HG03159 (cell line): Measurements from ENCODE around the gene CCDC15.
"Not testable (repeated sequence)": the region's sequence is repeated elsewhere in the genome, so short reads cannot be mapped to it uniquely, and the experiment has no call there.

Experiments
- ATAC-seq: cut with Tn5 transposase; IDR thresholded peaks from one replicate; pipeline ENCODE4 v1.9.1; 2021; ENCODE audit warnings: mild to moderate bottlenecking, moderate library complexity; ENCODE audit not compliant: unreplicated experiment

Gene CCDC15

DNA sequence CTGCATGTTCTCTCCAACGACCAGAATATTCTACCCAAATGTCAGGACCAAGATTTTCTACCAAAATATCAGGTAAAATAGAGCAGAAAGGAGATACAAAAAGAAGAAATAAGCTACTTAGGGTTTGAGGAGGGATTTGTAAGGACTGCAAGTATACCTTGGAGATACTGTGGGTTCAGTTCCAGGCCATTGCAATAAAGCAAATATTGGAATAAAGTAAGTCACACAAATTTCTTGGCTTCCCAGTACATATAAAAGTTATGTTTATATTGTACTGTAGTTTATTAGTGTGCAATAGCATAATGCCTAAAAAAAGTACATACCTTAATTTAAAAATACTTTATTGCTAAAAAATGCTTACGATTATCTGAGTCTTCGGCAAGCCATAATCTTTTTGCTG lies 34.1 kb downstream of the CCDC15 start:
- ATAC-seq, result no peak

DNA sequence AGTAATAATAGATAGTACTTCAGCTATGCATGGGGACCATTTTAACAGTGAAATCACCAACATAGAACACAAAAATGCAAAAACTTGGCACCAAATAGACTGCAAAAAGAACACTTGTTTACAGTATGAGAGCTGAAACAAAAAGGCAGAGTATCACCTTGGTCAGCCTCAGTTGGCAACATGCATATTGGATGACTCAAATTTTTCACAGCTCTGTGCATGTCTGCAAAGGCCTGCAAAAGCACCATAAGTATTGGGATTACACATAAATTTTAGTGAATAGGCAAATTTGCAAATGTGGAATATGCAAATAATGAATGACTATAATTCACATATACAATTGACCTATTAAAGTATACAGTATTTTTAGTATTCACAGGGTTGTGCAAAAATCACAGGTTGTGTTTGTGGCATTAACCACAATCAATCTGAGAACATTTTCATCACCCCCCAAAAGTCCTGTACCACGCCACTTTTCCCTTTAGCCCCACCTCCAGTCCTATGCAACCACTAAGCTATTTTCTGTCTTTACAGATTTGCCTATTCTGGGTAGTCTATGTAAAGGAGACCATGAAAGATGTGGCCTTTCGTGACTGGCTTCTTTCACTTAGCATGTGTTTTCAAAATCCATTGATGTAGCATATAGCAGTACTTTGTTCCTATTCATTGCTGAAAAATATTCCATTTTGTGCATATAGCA lies 47.2 kb downstream of the CCDC15 start:
- ATAC-seq, result no peak

DNA sequence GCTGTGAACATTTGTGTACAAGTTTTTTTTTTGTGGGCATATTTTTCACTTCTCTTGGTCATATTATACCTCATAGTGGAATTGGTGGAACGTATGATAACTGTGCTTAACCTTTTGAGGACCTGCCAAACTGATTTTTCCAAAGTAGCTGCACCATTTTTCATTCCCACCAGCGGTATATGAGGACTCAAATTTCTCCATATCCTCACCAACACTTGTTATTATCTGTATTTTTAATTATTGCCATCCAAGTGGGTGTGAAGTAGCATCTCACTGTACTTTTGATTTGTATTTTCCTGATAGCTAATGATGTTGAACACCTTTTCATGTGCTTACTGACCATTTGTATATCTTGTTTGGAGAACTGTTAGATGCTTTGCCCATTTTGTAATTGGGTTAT lies 47.8 kb downstream of the CCDC15 start:
- ATAC-seq, result no peak

DNA sequence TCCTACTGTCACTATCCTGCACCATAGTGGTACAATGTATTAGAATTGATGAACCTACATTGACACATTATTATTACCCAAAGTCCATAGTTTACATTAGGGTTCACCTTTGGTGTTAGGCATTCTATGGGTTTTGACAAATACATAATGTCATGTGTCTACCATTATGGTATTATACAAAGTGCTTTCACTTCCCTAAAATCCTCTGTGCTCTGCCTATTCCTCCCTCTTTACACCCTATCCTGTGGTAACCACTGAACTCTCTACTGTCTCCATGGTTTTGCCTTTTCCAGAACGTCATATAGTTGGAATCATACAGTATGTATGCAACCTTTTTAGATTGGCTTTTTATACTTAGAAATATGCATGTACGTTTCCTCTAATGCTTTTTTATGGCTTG lies 51.5 kb downstream of the CCDC15 start:
- no peak for ATAC-seq

DNA sequence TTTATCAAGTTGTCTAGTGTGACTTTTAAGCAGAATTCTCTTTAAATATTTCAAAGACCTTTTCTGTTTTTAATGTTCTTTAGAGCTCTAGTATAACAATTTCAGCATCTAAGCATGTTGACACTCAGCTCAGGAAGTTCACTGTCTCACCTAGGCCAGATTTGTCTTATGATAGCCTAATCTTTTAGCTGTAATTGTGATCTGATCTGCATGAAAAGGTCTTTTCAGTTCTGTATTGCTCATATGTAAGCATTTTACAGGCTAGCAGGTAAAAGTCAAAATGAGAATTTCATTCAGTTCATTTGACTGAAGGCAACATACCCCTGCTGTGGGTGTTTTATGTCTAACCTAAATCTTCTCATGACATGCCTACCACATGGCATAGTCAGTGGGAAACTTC lies 62.4 kb downstream of the CCDC15 start:
- no peak for ATAC-seq

DNA sequence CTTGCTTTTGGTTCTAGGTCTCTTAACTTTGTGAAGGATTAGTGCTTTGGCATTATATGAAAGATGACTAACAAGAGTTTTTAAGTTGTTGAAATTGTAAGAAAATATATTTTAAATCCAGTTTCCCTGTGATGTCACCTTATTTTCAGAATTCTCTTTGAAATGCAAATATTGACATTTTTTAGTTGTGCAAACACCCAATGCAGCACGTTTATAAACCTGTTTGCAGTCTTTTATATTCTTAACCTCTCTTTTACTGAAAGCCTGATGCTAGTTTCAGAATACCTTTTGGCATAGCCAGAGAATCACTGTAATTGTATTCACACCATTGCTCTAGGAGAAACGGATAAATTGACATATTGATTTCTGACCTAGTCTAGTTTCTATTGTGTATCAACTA lies 66.3 kb downstream of the CCDC15 start:
- no peak for ATAC-seq

DNA sequence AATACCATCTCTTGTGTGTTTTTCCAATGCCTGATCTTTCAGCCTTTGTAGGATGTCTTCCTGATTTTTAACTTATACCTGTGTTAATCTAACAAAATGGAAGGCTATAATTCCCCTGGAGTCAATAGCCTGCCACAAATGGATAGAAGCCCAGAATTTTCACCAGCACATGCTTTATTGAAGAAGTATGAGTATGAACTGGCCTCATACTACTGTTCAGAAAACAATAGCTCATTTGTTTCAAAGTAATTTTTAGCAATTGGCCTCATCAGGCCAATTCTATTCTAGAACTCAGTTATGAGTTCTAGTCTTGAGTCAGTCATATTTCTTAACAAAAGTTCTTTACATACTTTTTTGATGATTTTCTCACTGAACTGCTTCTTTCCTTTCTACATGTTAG lies 68.5 kb downstream of the CCDC15 start:
- no peak for ATAC-seq

DNA sequence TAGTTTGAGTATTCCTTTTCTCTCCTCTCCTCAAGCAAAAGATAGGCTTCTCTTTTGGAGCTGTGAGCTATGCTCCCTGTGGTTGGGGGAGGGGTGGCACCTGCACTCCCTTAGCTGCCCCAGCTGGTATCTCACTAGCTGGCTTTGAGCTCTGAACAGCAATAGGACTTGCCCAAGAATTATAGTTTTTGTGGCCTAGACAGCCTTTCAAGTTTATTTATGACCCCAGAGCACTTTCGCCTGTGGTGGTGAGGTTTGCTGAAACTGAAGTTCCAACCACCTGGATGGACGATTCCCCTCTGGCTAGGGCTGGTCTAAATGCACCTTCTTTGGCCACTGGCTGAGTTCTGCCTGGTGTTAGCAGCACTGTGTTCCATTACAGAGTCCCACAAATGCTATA lies 72.0 kb downstream of the CCDC15 start:
- ATAC-seq, result no peak

DNA sequence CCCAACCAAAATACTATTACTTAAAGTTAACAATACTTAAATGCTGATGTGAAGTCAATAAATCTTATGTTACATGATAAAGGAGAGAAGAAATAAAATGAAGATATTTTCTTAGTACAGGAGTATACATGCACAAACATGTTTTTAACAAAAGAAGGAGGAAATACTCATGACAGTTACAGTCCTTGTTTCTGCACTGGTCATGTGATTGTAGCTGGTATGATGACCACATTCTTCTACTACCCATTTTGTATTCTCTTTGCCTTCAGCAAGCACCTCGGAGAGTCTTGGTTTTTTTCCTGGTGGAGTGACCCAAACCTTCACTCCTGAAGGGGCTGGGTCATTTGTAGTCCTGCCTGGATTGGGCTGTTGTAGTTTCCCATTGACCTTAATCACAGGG lies 75.4 kb downstream of the CCDC15 start:
- not testable (repeated sequence) for ATAC-seq

DNA sequence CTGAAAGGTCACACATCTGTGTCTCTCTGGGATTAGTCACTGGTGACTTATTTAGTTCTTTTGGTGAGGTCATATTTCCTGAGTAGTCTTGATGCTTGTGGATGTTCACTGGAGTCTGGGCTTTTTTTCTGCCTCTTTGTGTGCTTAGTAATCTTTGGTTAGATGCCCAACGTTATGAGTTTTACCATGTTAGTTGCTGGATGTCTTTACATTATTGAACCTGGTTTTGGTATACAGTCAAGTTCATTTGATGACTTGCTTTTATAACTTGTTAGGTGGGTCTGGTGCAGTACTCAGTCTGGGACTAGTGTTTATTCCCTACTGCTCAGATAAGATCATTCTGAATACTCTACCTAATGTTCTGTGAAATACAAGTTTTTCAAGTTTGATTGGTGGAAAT lies 82.9 kb downstream of the CCDC15 start:
- ATAC-seq, result no peak

DNA sequence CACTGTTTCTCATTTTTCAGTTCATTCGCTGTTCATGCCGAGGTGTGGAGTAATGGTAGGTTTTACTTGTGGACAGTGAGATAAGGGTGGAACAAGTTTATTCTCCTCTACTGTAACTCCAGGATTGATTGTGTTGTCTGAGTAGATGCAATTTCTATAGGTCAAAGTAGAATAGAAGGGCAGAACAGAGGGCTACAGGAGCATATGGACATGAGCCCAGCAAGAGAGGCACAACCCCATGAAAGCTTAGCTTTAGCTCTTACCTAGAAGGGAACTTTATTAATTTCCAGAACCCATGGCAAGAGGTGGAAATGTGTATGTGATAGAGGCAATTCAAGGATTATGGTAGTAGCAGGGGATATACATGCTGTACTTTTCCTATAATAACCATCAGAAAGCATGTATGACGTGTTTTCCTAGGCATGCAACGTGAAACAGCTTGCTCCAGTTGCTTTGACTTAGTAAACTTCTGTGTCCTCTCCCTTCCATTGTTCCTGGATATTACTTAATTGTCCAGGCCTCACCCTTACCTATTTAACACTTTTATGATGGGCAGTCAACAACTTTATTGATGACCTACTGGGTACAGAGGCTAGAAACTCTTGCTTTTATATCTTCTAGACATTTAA lies 95.3 kb downstream of the CCDC15 start:
- no peak for ATAC-seq

DNA sequence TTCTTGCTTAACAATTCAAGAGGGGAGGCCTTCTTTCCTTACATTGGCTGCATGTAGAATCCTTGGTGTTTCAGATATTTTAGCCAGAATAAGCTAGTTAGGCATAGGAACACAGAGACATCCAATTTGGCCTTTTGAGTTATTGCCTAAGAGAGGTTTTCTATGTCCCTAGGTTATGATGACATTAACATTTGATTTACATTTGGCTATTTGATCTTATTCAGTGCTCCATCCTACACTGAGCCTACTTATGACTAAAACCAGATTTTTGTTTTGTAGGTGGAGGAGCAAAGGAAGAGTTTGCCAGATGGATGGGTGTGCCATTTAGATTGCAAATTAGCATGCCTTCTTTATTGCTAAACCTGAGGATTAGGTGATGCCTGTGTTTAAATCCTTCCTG lies 98.0 kb downstream of the CCDC15 start:
- no peak for ATAC-seq

DNA sequence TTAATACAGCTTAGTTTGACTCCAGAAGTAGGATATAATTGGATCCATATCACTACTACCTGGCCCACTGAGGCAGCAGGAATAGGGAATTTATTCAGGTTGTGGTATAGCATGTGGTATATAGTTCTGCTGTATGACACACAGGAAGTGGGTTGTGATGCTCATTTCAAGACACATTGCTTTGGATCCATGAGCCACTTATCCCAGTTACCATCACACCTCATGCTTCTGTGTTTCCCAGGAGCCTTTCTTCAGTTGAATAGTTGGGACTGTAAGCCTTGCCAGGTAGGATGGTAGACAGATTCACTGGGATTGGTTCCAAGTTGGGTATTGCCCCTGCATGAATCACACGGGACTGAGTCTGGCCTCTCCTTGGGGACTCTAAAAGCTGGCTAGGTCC lies 99.2 kb downstream of the CCDC15 start:
- ATAC-seq, result no peak

DNA sequence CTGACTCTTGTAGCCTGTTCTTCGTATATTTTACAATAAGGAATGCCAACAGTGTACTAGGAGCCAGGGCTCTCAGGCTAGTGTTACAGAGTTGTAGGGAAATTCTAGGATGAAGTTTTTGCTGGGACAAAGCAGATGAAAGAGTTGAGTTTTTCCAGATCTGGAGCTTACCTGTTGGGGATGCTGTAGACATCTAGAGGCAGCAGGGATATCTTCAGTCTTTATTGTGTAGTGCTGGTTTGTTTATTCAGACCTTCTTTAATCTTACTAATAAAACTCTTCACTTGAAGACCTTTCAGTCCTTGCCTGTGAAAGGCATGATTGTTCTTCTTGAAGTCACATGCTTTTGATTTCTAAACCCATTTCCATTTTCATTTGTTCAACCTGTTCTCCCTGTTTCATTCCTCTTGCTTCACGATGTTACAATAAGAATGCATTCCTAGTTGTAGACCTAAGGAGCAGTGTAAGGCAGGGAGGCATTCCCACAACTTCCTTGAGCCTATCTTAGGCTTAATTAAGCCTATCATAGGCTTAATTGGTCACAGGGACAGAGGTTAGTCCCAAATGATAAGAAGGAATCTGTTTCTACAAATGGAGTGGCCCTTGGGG lies 101.2 kb downstream of the CCDC15 start:
- no peak for ATAC-seq

DNA sequence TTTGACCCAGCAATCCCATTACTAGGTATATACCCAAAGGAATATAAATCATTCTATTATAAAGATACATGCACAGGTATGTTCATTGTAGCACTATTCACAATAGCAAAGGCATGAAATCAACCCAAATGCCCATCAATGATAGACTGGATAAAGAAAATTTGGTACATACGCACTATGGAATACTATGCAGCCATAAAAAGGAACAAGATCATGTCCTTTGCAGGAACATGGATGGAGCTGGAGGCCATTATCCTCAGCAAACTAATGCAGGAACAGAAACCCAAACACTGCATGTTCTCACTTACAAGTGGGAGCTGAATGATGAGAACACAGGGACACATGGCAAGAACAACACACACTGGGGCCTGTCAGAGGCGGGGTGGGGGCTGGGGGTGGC lies 102.1 kb downstream of the CCDC15 start:
- not testable (repeated sequence) for ATAC-seq

DNA sequence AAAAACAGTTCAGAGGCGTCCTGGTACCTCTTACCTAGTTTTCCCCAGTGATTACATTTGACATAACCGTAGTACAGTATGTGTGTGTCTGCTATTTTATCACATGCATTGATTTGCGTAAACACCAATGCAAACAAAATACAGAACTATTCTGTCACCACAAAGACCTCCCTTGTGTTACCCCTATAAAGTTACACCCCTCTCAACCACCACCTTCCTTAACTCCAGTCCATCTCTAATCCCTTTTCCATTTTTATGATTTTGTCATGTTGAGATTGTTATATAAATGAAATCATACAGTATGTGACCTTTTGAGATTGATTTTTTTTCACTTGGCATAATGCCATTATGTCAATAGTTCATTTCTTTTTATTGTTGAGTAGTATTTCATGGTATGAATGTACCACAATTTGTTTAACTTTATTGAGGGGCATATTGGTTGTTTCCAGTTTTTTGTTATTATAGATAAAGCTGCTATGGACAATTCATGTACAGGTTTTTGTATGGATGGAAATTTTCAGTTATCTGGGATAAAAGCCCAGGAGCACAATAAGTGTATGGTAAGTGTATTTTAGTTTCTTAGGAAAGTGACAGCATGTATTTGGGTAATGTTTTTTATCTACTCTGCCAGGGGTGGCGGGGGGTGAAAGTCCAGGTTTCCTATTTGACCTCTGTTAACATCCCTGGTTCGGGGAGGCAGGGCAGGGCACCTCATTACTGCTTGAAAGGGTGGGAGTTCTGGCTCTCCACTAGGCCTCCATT lies 103.1 kb downstream of the CCDC15 start:
- ATAC-seq, result no peak

DNA sequence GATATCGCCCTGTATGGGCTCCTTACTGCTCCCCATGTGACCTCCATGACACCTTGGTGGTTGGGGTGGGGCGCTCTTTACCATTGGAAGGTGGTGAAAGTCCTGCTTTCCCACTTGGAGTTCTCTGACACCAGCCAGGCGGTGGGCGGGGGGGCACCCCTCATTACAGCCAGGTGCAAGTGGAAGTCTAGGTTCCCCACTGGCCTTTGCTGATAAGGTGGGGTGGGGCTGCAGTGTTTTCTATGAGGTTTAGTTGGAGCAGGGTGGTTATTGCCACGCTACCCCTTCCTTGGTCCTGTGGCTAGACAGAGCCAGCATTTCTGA lies 103.7 kb downstream of the CCDC15 start:
- no peak for ATAC-seq

DNA sequence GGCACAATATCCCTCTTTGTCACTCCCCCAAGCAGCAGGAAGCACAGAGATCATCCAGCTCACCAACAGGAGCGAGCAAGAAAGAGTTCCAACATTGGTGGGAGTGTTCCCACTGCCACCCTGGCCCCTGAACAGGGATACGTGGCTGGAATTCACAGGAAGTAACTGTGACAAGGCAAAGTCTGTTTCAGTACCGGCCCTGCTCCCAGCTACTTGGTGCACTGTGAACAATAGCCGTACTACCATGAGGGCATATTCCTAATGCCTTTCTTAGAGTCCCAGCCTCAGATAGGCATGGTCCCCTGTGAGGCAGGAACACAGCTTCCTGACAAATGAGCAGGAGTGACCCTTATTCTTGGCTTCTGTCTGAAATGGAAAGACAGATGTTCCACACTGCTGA lies 107.3 kb downstream of the CCDC15 start:
- no peak for ATAC-seq

DNA sequence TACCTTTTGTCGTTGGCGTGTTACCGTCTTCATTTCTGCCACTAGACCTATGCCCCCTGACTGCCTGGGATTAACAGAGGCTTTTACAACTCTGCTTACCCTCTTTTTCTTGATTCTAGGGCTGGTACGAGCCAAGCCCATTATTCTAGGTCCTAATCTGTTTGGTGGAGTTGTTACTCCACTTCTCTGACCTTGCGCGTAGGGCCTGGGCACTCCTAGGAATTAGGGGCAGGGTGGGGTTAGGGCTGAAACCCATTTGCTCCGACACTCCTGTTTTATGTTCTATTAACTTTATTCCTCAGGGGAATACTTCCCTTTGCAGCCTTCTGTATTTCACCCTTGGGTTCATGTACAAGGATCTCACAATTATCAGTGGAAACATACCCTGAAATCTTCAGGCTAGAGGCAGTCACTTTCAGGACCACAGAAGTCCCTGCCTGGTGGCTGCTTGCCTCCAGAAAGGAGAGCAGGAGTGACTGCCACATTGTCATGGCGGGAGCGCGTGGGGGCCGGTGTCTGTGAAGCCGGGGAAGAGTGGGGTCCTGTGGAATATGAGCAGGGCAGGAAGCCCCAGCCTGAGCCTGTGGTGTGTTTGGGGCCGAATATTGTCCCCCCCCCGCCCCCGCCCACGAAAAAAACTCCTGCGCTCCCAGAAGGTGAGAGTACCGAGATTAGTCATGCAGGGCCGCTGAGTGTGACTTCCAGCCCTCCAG lies 108.4 kb downstream of the CCDC15 start:
- no peak for ATAC-seq

DNA sequence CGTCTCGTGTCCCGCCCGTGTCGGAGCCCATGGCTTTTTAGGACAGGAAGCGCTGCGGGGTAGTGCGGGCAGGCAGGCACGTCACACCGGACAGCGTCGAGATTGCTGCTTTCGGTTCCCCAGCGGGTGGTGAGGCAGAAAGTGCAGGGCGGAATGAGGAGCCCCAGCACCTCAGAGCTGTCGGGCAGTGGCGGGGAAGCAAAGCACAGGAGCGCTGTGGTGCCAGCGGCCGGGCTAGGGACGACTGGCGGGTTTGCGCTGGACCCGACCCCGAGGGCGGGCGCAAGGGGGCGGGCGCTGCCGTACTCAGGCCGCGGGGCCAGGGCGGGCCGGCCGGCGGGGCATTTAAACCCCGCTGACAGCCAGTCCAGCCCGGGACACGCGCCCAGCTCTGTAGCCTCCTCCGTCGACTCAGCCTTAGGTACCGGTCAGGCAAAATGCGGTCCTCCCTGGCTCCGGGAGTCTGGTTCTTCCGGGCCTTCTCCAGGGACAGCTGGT lies 109.0 kb downstream of the CCDC15 start, which contains the start of gene SLC37A2:
SLC37A2 (plus strand) TSS at position 375 of the 498 bp plus-strand sequence; CDS start at position 438, 63 bp downstream.
- peak; percentile 96 for ATAC-seq
